ENCODE data around the gene CCSER1. TPM values are rescaled to one million over a fixed set of nuclear protein-coding genes. Genes with fewer than 3 reads are reported as not detected.
"Not testable (repeated sequence)": the region's sequence is repeated elsewhere in the genome, so short reads cannot be mapped to it uniquely, and the experiment has no call there.

Gene CCSER1
- total RNA-seq, 1 donor from 2014 or later: 8.4 TPM

GRCh38 chr4:90299373-90299772 is 172.2 kb downstream of the CCSER1 start:
- ATAC-seq (no peak), DNase-seq (no peak)
- Histone ChIP-seq H3K4me3 (no peak overlapping the region), H3K4me1 (no peaks in the 10 kb centered on the region), H3K27me3 (ENCODE audit: low read depth) (no peaks in the 10 kb centered on the region), H3K36me3 (no peaks in the 10 kb centered on the region), H3K9me3 (no peaks in the 10 kb centered on the region), H3K27ac (no peak overlapping the region)
- TF ChIP-seq CTCF (IDR thresholded peaks at IDR 0.05): no peak
- intact Hi-C loops (cut with DNase I): no loop called here

DNA sequence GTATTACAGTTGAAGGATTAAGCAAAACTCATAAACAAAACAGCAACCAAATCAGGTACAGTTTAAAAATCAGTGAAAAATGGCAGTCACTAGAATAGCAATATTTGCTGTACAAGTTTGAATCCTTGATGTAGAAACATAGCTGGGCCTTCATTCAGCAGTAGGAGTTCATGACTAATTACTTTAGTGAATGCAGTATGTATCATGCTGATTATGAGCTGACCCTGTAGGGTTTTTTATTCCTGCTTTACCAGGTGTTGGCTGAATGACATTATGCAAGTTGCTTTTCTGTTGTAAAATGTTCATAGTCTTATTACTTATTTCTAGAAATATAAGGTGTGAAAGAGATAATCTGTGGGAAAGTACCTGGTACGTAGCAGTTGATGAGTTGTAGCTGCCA is 179.6 kb downstream of the CCSER1 start:
- Histone ChIP-seq H3K27me3 (ENCODE audit: low read depth) (no peaks in the 10 kb centered on the region), H3K36me3 (no peaks in the 10 kb centered on the region), H3K4me1 (no peaks in the 10 kb centered on the region), H3K4me3 (no peak overlapping the region), H3K9me3 (no peaks in the 10 kb centered on the region), H3K27ac (no peak overlapping the region)
- DNase-seq (no peak), ATAC-seq (no peak)
- intact Hi-C loops (cut with DNase I): no loop called here
- no peak for TF ChIP-seq CTCF (IDR thresholded peaks at IDR 0.05)

DNA sequence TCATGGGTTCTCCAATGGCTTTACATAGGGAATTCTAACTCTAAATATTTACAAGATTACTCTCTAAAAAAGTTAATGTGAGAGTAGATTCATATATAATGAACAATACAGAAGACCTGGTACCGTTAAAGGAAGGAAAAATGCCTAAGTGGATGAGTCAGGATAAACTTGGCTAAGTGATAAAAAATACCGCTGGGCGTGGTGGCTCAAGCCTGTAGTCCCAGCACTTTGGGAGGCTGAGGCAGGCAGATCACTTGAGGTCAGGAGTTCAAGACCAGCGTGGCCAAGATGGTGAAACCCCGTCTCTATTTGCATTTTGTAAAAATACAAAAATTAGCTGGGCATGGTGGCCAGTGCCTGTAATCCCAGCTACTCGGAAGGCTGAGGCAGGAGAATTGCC is 189.9 kb downstream of the CCSER1 start:
- not testable (repeated sequence) for H3K4me3 ChIP-seq

GRCh38 chr4:90317785-90318184 is 190.6 kb downstream of the CCSER1 start:
- ATAC-seq (peak in 1 of 2 donors; percentile 26), DNase-seq (no peak)
- Histone ChIP-seq H3K9me3 (no peaks in the 10 kb centered on the region), H3K4me1 (peaks cover 13% of the 10 kb centered on the region), H3K4me3 (no peak overlapping the region), H3K27ac (no peak overlapping the region), H3K36me3 (no peaks in the 10 kb centered on the region), H3K27me3 (ENCODE audit: low read depth) (no peaks in the 10 kb centered on the region)
- TF ChIP-seq CTCF (IDR thresholded peaks at IDR 0.05): no peak
- intact Hi-C loops (cut with DNase I): no loop called here

More for the DNA sequence above, 189.9 kb downstream of the CCSER1 start:
- H3K9me3 ChIP-seq; H3K36me3 ChIP-seq; ATAC-seq; intact Hi-C loops (cut with DNase I); H3K27ac ChIP-seq; H3K27me3 ChIP-seq (ENCODE audit: low read depth); DNase-seq: not testable (repeated sequence)
- H3K4me1 ChIP-seq: peaks cover 13% of the 10 kb centered on the region

- DNase-seq (no peak), ATAC-seq (no peak)
- no peak for TF ChIP-seq CTCF (IDR thresholded peaks at IDR 0.05)
- Histone ChIP-seq H3K27me3 (ENCODE audit: low read depth) (no peaks in the 10 kb centered on the region), H3K27ac (no peak overlapping the region), H3K4me1 (peaks cover 13% of the 10 kb centered on the region), H3K36me3 (no peaks in the 10 kb centered on the region), H3K9me3 (no peaks in the 10 kb centered on the region), H3K4me3 (no peak overlapping the region)
- intact Hi-C loops (cut with DNase I): no loop called here
These were observed 191.0 kb downstream of the CCSER1 start for GRCh38 chr4:90318193-90318592.

GRCh38 chr4:90328558-90328957 is 201.4 kb downstream of the CCSER1 start:
- H3K9me3 ChIP-seq: no peaks in the 10 kb centered on the region
- no peak for ATAC-seq
- no peaks in the 10 kb centered on the region for H3K27me3 ChIP-seq (ENCODE audit: low read depth)
- peak; percentile 48 for DNase-seq
- H3K4me1 ChIP-seq: no peaks in the 10 kb centered on the region
- no peaks in the 10 kb centered on the region for H3K36me3 ChIP-seq
- H3K4me3 ChIP-seq: no peak overlapping the region
- no peak overlapping the region for H3K27ac ChIP-seq
- intact Hi-C loops (cut with DNase I): no loop called here
- TF ChIP-seq CTCF (IDR thresholded peaks at IDR 0.05): no peak
